CD8-positive, alpha-beta memory T cell (primary cell): Measurements from ENCODE around the gene PANX3. TPM values are rescaled to one million over a fixed set of nuclear protein-coding genes. Genes with fewer than 3 reads are reported as not detected.

Source experiments
- CTCF ChIA-PET: fragments of 350-600 bp; sonication (Branson Sonifier 250); formaldehyde crosslinking; loops from one replicate; lab custom pipeline; 2021; ENCODE audit warnings: antibody characterized with exemption; lab: Charles Lee
- POLR2A ChIA-PET: fragments of 350-600 bp; sonication (Branson Sonifier 250); formaldehyde crosslinking; loops from one replicate; lab custom pipeline; 2021; ENCODE audit warnings: antibody characterized with exemption; lab: Charles Lee
- DNase-seq, 5 donors: peaks; one replicate each; pipeline versions ENCODE4 v3.0.0 to v3.0.0-alpha.2; 2020 to 2022; ENCODE audit warnings: mixed read lengths in 1 of 5
- H3K27ac ChIP-seq: one replicate; pipeline ENCODE4 v1.7.0; 2013; ENCODE audit warnings: low read depth, mild to moderate bottlenecking, low read length, moderate library complexity
- H3K27me3 ChIP-seq: 2 replicates; pipeline ENCODE4 v1.7.0; 2013; ENCODE audit warnings: low read length, mild to moderate bottlenecking; ENCODE audit not compliant: insufficient read depth, poor library complexity, severe bottlenecking
- H3K36me3 ChIP-seq: 2 replicates; pipeline ENCODE4 v1.7.0; 2013; ENCODE audit warnings: mild to moderate bottlenecking, low read length, moderate library complexity; ENCODE audit not compliant: insufficient read depth
- H3K4me1 ChIP-seq: 2 replicates; pipeline ENCODE4 v1.7.0; 2013; ENCODE audit warnings: mild to moderate bottlenecking, low read length, moderate library complexity; ENCODE audit not compliant: insufficient read depth
- H3K4me3 ChIP-seq: 2 replicates; pipeline ENCODE4 v1.7.0; 2013; ENCODE audit warnings: mild to moderate bottlenecking, low read length
- H3K9me3 ChIP-seq: 2 replicates; pipeline ENCODE4 v1.7.0; 2013; ENCODE audit warnings: mild to moderate bottlenecking, low read length
- H3K27ac Mint-ChIP-seq, 8 donors: one replicate each; pipeline ENCODE4 v1.8.0; 2020 to 2021; ENCODE audit warnings: mixed read lengths in 8 of 8, mild to moderate bottlenecking in 6 of 8, inconsistent platforms in 3 of 8, moderate library complexity in 3 of 8
- H3K27me3 Mint-ChIP-seq, 2 donors: one replicate each; pipeline ENCODE4 v1.8.0; 2020 to 2021; ENCODE audit warnings: mixed read lengths in 2 of 2, mild to moderate bottlenecking in 1 of 2, moderate library complexity in 1 of 2
- H3K36me3 Mint-ChIP-seq, 3 donors: one replicate each; pipeline ENCODE4 v1.8.0; 2020 to 2021; ENCODE audit warnings: mixed read lengths in 3 of 3, inconsistent platforms in 1 of 3, mild to moderate bottlenecking in 1 of 3
- H3K4me1 Mint-ChIP-seq, 3 donors: one replicate each; pipeline ENCODE4 v1.8.0; 2020 to 2021; ENCODE audit warnings: mixed read lengths in 3 of 3, inconsistent platforms in 1 of 3, mild to moderate bottlenecking in 1 of 3
- H3K4me3 Mint-ChIP-seq, 7 donors: one replicate each; pipeline ENCODE4 v1.8.0; 2020 to 2021; ENCODE audit warnings: mixed read lengths in 7 of 7, mild to moderate bottlenecking in 6 of 7, moderate library complexity in 4 of 7, inconsistent platforms in 2 of 7
- H3K9me3 Mint-ChIP-seq, 5 donors: one replicate each; pipeline ENCODE4 v1.8.0; 2020 to 2022; ENCODE audit warnings: mixed read lengths in 5 of 5, mild to moderate bottlenecking in 3 of 5, moderate library complexity in 2 of 5, inconsistent platforms in 1 of 5
- polyA plus RNA-seq: library from polyadenylated mRNA; unstranded; fragments of 300-500 nt; fragmentation: Illumina TruSeq; gene quantifications from one replicate; pipeline ENCODE4 v1.2.3, GENCODE V29; 2021
- total RNA-seq, 2 experiments: library from RNA; stranded (reverse); gene quantifications; one replicate each; pipeline ENCODE4 v1.2.3, GENCODE V29; 2021

The PANX3 gene
- total and polyA plus RNA-seq, 3 experiments from 2014 or later: not detected

DNA sequence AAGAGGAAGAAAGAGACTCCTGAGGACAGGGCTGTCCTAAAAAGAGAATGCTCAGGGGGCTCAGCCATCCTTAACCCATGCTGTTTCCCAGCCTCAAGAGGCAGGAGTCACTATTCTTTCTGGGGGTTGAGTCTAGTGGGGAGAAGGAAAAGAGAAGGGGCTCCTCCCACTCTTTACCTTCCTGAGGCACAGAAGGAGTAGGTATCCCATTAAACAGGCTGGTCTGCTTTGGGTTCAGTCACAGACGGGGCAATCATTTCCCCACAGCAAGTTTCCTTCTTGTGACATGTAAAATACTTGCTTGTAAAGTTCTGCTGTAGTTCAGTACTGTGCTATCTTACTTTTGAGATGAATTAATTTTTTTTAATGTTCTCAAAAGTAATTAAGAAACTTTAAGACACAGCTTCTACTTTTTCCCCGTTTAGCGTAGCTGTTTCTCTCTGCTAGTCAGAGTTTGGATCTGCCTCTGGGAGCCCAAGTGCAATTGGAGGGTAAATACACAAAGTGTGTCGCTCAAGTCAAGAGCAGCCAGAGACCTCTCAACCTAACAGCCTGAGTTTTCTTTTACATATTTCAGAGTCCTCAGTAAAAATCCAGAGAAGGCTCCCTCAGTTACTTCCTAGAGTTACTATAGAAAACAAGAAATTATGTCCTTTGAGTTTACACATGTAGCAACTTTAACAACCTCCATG is 26.4 kb upstream of the PANX3 start:
- Mint-ChIP-seq H3K4me1 (no peaks in the 10 kb centered on the region), H3K4me3 (no peak overlapping the region), H3K27me3 (peaks cover 12 to 30% of the 10 kb centered on the region in 2 donors), H3K36me3 (no peaks in the 10 kb centered on the region), H3K27ac (no peak overlapping the region), H3K9me3 (no peaks in the 10 kb centered on the region)
- ChIA-PET POLR2A (no interaction called here), CTCF (no interaction called here)
- Histone ChIP-seq H3K36me3 (no peaks in the 10 kb centered on the region), H3K27ac (no peak overlapping the region), H3K4me3 (no peak overlapping the region), H3K27me3 (no peaks in the 10 kb centered on the region), H3K4me1 (no peaks in the 10 kb centered on the region), H3K9me3 (no peaks in the 10 kb centered on the region)
- DNase-seq: no peak

DNA sequence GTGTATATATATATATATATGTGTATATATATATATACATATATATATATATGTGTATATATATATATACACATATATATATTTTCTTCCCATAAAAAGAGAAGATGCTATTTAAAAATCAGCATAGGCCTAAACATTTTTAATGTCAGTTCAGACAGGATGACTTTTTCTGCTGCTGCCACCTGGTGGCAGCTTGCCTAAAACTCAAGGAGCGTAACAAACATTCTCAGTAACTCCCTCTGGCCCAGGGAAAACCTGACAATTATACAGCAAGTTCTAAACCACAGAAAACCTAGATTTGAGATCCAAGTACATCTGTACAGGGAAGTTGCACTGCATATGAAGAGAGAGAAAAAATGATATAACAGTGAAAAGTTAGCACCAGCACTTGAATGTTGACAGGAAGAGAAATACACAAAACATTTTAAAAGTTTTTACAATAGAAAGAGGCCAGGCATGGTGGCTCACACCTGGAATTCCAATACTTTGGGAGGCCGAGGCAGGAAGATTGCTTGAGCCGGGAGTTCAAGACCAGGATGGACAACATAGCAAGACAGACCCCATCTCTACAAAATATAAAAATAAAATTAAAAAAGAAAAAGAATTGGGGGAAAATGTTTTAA is 24.9 kb upstream of the PANX3 start:
- CTCF ChIA-PET: interaction anchor here (0.7 to 1.2 kb wide), 2 partner anchors 515 to 517 kb away, joined by 4 to 5 read pairs; no protein-coding TSS in a partner anchor
- no peaks in the 10 kb centered on the region for H3K9me3 Mint-ChIP-seq
- no peaks in the 10 kb centered on the region for H3K36me3 Mint-ChIP-seq
- H3K4me1 Mint-ChIP-seq: no peaks in the 10 kb centered on the region
- no peak overlapping the region for H3K4me3 Mint-ChIP-seq
- DNase-seq: peak in 3 of 5 donors; percentile 8 to 20 (median 10)
- POLR2A ChIA-PET: no interaction called here
- no peaks in the 10 kb centered on the region for H3K4me1 ChIP-seq
- no peak overlapping the region for H3K4me3 ChIP-seq
- peaks cover 15 to 34% of the 10 kb centered on the region in 2 donors for H3K27me3 Mint-ChIP-seq
- no peaks in the 10 kb centered on the region for H3K9me3 ChIP-seq
- H3K27me3 ChIP-seq: no peaks in the 10 kb centered on the region
- H3K27ac ChIP-seq: no peak overlapping the region
- no peaks in the 10 kb centered on the region for H3K36me3 ChIP-seq
- H3K27ac Mint-ChIP-seq: no peak overlapping the region

DNA sequence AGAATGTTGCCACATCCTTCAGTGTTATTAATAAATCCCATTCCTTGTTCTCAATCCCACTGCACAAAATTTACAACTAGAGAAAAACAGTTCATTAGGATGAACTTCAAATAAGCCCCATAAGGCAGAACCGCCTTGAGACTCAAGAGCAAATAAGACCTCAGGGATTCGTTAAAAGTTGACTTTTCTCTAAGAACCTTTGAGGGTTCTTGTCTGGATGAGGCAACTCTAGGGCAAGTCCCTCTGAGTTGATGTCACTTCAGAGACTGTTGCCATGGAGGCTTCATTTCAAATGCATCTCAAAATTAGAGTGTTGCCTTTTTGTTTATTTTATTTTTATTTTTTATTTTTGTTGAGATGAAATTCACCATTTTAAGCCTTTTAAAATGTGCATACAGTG is 19.8 kb upstream of the PANX3 start:
- no peak overlapping the region for H3K4me3 Mint-ChIP-seq
- H3K27ac ChIP-seq: no peak overlapping the region
- H3K9me3 ChIP-seq: no peaks in the 10 kb centered on the region
- no peaks in the 10 kb centered on the region for H3K36me3 ChIP-seq
- no peak overlapping the region for H3K27ac Mint-ChIP-seq
- H3K4me1 ChIP-seq: no peaks in the 10 kb centered on the region
- no peaks in the 10 kb centered on the region for H3K9me3 Mint-ChIP-seq
- H3K36me3 Mint-ChIP-seq: no peaks in the 10 kb centered on the region
- no peaks in the 10 kb centered on the region for H3K27me3 ChIP-seq
- no peaks in the 10 kb centered on the region for H3K4me1 Mint-ChIP-seq
- no peak for DNase-seq
- peaks cover 18 to 50% of the 10 kb centered on the region in 2 donors for H3K27me3 Mint-ChIP-seq
- ChIA-PET POLR2A (no interaction called here), CTCF (no interaction called here)
- H3K4me3 ChIP-seq: no peak overlapping the region

DNA sequence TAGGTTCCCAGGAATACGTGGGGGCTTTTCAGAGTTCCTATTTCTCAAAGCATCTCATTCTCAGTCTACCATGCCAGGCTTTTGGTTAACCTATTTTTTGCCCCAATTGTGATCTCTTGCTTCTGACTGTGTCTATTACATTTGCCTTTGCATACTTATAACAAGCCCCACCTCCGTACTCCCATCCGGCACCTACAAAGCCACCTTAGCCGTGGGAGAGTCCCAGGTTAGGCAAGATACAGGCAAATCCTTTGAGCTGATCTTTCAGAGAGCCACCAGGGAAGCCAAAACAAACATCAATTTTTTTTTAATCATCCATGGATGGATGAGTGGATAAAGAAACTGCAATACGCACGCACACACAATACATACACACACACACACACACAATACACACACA is 18.6 kb upstream of the PANX3 start:
- peaks cover 5% of the 10 kb centered on the region for H3K27me3 ChIP-seq
- ChIA-PET POLR2A (interaction anchor here (0.6 kb wide), 1 partner anchor 314 kb away, joined by 7 read pairs; no protein-coding TSS in a partner anchor), CTCF (no interaction called here)
- no peaks in the 10 kb centered on the region for H3K9me3 Mint-ChIP-seq
- H3K4me3 ChIP-seq: no peak overlapping the region
- H3K4me3 Mint-ChIP-seq: no peak overlapping the region
- H3K9me3 ChIP-seq: no peaks in the 10 kb centered on the region
- H3K4me1 Mint-ChIP-seq: no peaks in the 10 kb centered on the region
- H3K36me3 ChIP-seq: no peaks in the 10 kb centered on the region
- H3K27ac ChIP-seq: no peak overlapping the region
- H3K36me3 Mint-ChIP-seq: no peaks in the 10 kb centered on the region
- peaks cover 14 to 50% of the 10 kb centered on the region in 2 donors for H3K27me3 Mint-ChIP-seq
- H3K4me1 ChIP-seq: no peaks in the 10 kb centered on the region
- H3K27ac Mint-ChIP-seq: peak overlapping the region in 1 of 8 donors; percentile 10
- DNase-seq: no peak

DNA sequence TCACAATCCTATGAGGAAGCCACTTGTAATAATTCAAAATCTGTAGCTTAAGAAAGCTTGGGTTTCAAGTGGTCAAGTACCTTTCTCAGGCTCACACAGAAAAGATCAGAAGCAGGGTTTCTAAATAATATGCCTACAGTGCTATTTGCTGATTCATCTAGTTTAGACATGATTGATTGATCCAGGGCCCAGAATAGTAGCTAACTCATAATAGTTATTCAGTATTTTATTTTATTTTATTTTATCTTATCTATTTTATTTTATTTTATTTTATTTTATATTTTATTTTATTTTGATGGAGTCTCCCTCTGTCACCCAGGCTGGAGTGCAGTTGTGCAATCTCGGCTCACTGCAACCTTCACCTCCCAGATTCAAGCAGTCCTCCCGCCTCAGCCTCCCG is 15.9 kb upstream of the PANX3 start:
- Histone ChIP-seq H3K9me3 (no peaks in the 10 kb centered on the region), H3K36me3 (no peaks in the 10 kb centered on the region), H3K4me1 (no peaks in the 10 kb centered on the region), H3K27me3 (peaks cover 8% of the 10 kb centered on the region), H3K4me3 (no peak overlapping the region), H3K27ac (no peak overlapping the region)
- CTCF ChIA-PET: no interaction called here
- H3K36me3 Mint-ChIP-seq: peaks cover 0 to 7% (median 0%) of the 10 kb centered on the region in 3 donors
- no peak overlapping the region for H3K27ac Mint-ChIP-seq
- POLR2A ChIA-PET: no interaction called here
- H3K4me1 Mint-ChIP-seq: no peaks in the 10 kb centered on the region
- no peak overlapping the region for H3K4me3 Mint-ChIP-seq
- peaks cover 12 to 48% of the 10 kb centered on the region in 2 donors for H3K27me3 Mint-ChIP-seq
- no peak for DNase-seq
- peaks cover 0 to 1% (median 0%) of the 10 kb centered on the region in 5 donors for H3K9me3 Mint-ChIP-seq

DNA sequence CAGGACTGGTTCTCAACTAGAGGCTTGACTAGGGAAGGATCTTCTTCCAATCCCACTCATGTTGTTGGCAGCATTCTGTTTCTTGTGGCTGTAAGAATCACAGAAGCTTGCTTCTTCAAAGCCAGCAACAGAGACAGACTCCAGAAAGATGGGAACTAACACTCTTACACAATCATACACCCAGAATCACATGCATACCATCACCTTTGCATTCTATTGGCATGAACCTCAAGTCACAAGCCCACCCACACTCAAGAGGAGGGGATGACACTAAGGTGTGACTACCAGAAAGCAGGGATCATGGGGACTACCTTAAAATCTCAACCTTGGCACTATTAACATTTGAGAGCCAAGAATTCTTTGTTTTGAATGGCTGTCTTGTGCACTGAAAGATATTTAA is 13.6 kb upstream of the PANX3 start:
- no peak overlapping the region for H3K4me3 Mint-ChIP-seq
- H3K9me3 ChIP-seq: no peaks in the 10 kb centered on the region
- POLR2A ChIA-PET: no interaction called here

DNA sequence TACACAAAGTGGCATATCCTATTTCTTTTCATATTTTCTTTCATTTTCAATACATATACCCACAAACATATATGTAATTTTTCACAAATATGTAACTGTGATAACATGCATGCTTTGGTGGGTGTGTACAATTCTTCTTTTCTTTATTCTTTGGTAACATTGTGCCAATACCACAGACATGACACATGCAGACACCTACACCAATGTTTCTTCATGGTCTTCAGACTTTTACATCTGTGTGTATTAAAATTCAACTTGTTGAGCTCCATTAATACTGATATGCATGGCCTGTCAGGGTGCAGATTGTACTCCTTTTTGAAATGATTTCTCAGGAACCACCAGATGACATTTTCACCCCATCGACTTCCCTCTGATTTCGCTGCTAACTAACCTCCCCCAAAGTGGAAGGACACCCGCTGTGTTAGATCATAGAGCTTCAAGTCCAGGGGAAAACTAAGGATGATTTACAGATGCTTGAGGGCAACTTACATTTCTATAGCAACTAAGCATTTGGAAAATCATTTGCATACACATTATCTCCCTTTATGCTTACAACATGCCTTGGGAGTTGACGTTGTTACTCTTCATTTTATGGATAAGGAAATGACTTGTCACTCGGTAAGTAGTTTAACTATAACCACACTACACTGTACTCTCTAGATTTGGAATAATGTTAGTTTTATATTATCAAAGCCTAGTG is 10.5 kb upstream of the PANX3 start:
- H3K4me1 ChIP-seq: no peaks in the 10 kb centered on the region
- no peak for DNase-seq
- H3K27me3 ChIP-seq: peaks cover 8% of the 10 kb centered on the region
- no peaks in the 10 kb centered on the region for H3K4me1 Mint-ChIP-seq
- H3K4me3 Mint-ChIP-seq: no peak overlapping the region
- no peaks in the 10 kb centered on the region for H3K36me3 ChIP-seq
- no peaks in the 10 kb centered on the region for H3K9me3 ChIP-seq
- peaks cover 0 to 2% (median 0%) of the 10 kb centered on the region in 5 donors for H3K9me3 Mint-ChIP-seq
- peaks cover 11 to 50% of the 10 kb centered on the region in 2 donors for H3K27me3 Mint-ChIP-seq
- no peak overlapping the region for H3K27ac Mint-ChIP-seq
- no peak overlapping the region for H3K27ac ChIP-seq
- ChIA-PET CTCF (no interaction called here), POLR2A (no interaction called here)
- peaks cover 0 to 7% (median 0%) of the 10 kb centered on the region in 3 donors for H3K36me3 Mint-ChIP-seq
- no peak overlapping the region for H3K4me3 ChIP-seq

More for the DNA sequence above, 13.6 kb upstream of the PANX3 start:
- CTCF ChIA-PET: no interaction called here
- Mint-ChIP-seq H3K27me3 (peaks cover 14 to 56% of the 10 kb centered on the region in 2 donors), H3K4me1 (no peaks in the 10 kb centered on the region), H3K27ac (peak overlapping the region in 1 of 8 donors; percentile 4), H3K36me3 (peaks cover 0 to 7% (median 0%) of the 10 kb centered on the region in 3 donors), H3K9me3 (peaks cover 0 to 2% (median 0%) of the 10 kb centered on the region in 5 donors)
- no peaks in the 10 kb centered on the region for H3K4me1 ChIP-seq
- H3K27ac ChIP-seq: no peak overlapping the region
- H3K27me3 ChIP-seq: peaks cover 8% of the 10 kb centered on the region
- H3K4me3 ChIP-seq: no peak overlapping the region
- H3K36me3 ChIP-seq: no peaks in the 10 kb centered on the region
- no peak for DNase-seq

DNA sequence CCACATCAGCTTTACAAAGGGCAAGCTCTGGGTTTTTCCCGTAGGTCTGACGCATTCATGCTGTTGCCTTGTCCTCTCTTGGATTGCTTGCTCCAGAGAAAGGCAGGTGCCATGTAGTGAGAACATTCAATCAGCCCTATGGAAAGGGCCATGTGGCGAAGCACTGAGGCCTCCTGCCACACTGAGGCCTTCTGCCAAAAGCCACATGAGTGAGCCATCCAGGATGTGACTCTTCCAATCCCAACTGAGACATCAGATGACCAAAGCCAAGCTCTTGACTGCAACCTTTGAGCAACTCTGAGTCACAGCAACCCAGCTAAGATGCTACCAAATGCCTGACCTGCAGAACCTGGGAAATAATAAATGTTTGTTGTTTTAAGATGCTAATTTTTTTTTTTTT is 9.0 kb upstream of the PANX3 start:
- POLR2A ChIA-PET: no interaction called here
- CTCF ChIA-PET: no interaction called here
- H3K4me1 Mint-ChIP-seq: no peaks in the 10 kb centered on the region

More for the DNA sequence above, 9.0 kb upstream of the PANX3 start:
- Mint-ChIP-seq H3K4me3 (no peak overlapping the region), H3K36me3 (peaks cover 0 to 7% (median 0%) of the 10 kb centered on the region in 3 donors), H3K27me3 (peaks cover 10 to 36% of the 10 kb centered on the region in 2 donors), H3K27ac (no peak overlapping the region), H3K9me3 (peaks cover 0 to 2% (median 0%) of the 10 kb centered on the region in 5 donors)
- no peak overlapping the region for H3K4me3 ChIP-seq
- H3K27ac ChIP-seq: no peak overlapping the region
- H3K4me1 ChIP-seq: no peaks in the 10 kb centered on the region
- DNase-seq: no peak
- H3K27me3 ChIP-seq: peaks cover 8% of the 10 kb centered on the region
- H3K9me3 ChIP-seq: no peaks in the 10 kb centered on the region
- H3K36me3 ChIP-seq: no peaks in the 10 kb centered on the region
